NB4 (cell line): ENCODE results near the gene FRY.
"Not testable (repeated sequence)": the region's sequence is repeated elsewhere in the genome, so short reads cannot be mapped to it uniquely, and the experiment has no call there.

ENCODE experiments used
- DNase-seq: peaks from one replicate; pipeline ENCODE4 v3.0.0; 2010; ENCODE audit warnings: low read depth
- H3K4me3 ChIP-seq: one replicate; pipeline ENCODE4 v1.5.1; 2011; ENCODE audit warnings: mild to moderate bottlenecking, low read depth, low read length, moderate library complexity
- CTCF ChIP-seq: IDR thresholded peaks from one replicate; pipeline ENCODE4 v1.5.1; 2012; ENCODE audit warnings: low read depth, low read length
- MAX ChIP-seq: IDR thresholded peaks from 2 replicates; pipeline ENCODE4 v1.6.1; 2011; ENCODE audit warnings: low read depth, low read length
- MYC ChIP-seq: IDR thresholded peaks from 2 replicates; pipeline ENCODE4 v1.6.1; 2011; ENCODE audit warnings: low read depth, low read length
- POLR2A ChIP-seq: IDR thresholded peaks from 2 replicates; pipeline ENCODE4 v1.6.1; 2011; ENCODE audit warnings: mild to moderate bottlenecking; ENCODE audit not compliant: insufficient read length; ENCODE audit errors: extremely low read depth

The FRY gene

GRCh38 chr13:32031025-32031814 lies at the start of gene FRY:
Gene FRY (plus strand): TSS chr13:32031774. CDS start chr13:32031796, 22 bp downstream.
- TF ChIP-seq MYC (peak; percentile 53; the same call in 1 of the 2 replicates), POLR2A (no peak), CTCF (no peak), MAX (peak; percentile 59; the same call in 1 of the 2 replicates)
- DNase-seq, result peak; percentile 90
- H3K4me3 ChIP-seq, result peak within 1 kb of the TSS; percentile 82

GRCh38 chr13:31982124-31982523 lies 49.5 kb upstream of the FRY start:
- TF ChIP-seq POLR2A (no peak), MAX (no peak), CTCF (no peak), MYC (no peak)
- no peak overlapping the region for H3K4me3 ChIP-seq
- no peak for DNase-seq

GRCh38 chr13:31982540-31982939 lies 49.0 kb upstream of the FRY start:
- H3K4me3 ChIP-seq, result no peak overlapping the region
- TF ChIP-seq MYC (no peak), POLR2A (no peak), CTCF (no peak), MAX (no peak)
- DNase-seq, result peak; percentile 79

GRCh38 chr13:31983696-31984095 lies 47.9 kb upstream of the FRY start:
- DNase-seq, H3K4me3 ChIP-seq: not testable (repeated sequence)

GRCh38 chr13:31984388-31984787 lies 47.2 kb upstream of the FRY start:
- DNase-seq, H3K4me3 ChIP-seq: not testable (repeated sequence)

- DNase-seq, result no peak
- no peak for TF ChIP-seq CTCF
- no peak for TF ChIP-seq MAX
- TF ChIP-seq POLR2A, result no peak
- no peak for TF ChIP-seq MYC
- no peak overlapping the region for H3K4me3 ChIP-seq
Measured at GRCh38 chr13:31986676-31987470, 44.7 kb upstream of the FRY start.
